Mesendoderm (in vitro differentiated cells): ENCODE results near the gene TGFB2. TPM values are rescaled to one million over a fixed set of nuclear protein-coding genes. Genes with fewer than 3 reads are reported as not detected.

Experiments used
- small RNA-seq: library from polyadenylated mRNA; stranded (forward); fragments of <200 nt; extraction: miRNeasy Mini kit (QIAGEN cat#:217004); gene quantifications from one replicate; pipeline ENCODE3, GENCODE V24; 2013; ENCODE audit not compliant: insufficient read depth

Gene TGFB2

Small RNA genes within 50 kb of the gene (small RNA-seq; reads per million reads assigned to genes)
- gene AC096638.1, result not detected
